ENCODE results near the gene PRKCE.
A peak's percentile ranks its signal among the peaks of the same experiment; 100 is the strongest.
"Not testable (repeated sequence)": the region's sequence is repeated elsewhere in the genome, so short reads cannot be mapped to it uniquely, and the experiment has no call there.

Gene PRKCE

DNA sequence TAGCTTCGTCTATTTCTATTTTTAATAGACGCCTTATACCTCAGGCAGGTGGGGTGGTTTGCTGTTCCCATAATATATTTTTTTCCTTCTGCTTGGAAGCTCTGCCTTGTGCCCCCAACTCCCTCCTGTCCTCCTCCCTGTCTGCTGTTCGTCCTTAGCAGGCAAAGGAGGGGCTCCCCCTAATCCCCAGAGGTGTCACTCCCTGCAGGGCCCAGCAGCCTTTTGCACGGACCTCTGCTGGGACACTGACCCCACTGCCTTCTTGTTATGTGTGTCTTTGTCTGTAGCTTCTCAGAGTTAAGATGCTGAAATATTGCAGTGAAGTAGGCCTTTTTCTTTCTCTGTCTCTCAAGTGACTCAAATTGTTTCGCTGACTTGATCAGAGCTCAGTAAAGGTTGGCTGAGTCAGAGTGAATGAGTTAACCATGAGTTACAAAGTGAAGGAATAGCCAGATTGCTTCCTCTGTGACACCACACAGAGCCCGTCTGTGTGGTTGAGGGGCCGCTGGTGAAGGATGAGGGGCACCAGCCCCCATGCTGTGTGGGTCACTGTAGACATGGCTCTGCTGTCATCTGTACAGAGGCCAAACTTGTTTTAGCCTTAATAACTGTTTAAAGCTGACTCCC, 47.7 kb downstream of the PRKCE start:
- peak; percentile 57 for DNase-seq (ENCODE audit: low read depth)

DNA sequence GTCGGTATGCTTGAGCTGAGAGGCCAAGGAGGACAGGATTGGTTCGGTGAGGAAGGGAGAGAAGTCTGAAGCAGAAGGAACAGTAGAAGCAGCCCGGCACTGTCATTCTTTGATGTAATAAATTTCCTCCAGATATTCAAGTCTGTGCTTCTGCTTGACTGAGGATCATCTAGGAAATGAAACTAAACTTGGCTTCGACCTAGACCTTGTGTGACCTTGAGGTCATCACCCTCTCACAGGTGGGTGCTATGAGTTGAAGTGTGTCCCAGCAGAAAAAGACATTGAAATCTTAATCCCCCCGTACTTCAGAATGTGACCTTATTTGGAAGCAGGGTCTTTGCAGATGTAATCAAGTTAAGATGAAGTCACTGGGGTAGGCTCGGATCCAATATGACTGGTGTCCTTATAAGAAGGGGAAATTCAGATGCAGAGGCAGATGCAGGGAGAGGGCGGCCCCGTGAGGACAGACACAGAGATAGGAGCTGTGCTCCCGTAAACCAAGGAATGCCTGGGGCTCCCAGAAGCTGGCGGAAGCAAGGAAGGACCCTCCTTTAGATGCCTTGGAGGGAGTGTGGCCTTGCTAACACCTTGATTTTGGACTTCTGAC, 49.0 kb downstream of the PRKCE start:
- DNase-seq (ENCODE audit: low read depth): no peak

DNA sequence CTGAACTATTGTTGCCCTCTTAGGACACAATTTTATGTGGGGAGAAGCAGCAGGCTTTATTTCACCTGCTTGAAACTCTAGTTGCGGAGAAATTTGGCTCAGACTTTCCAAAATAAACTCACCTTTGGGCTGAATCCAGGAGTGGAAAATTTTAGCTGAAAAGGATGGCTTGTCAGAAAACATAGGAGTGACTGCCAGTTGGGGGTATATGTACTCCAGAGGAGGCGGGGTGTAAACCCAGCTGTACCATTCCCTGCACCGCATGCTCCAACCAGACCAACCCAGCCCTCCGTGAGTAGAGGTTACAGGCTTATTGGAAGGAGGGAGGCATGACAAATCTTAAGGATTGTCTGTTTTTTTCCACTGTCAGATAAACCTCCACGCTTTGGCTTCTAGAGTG, 53.8 kb downstream of the PRKCE start:
- no peak for DNase-seq (ENCODE audit: low read depth)

DNA sequence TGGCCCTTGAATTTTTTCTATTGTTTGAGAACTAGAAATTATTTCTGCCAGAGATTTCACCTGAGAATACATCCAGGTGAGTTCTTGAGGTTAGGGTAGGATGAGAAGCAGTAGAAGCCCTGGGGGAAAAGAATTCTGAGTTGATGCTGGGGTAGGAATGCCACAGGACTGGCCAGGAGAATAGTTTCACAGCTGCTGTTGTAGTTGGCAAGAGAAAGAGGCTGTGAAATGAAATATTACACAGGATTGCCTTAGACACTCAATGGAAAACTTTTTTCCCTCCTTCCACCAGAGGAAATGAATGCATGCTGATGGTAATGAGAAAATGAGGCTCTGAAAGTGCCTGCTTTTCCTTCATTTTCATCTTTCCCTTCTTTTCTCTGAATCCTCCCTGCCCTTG, 54.6 kb downstream of the PRKCE start:
- peak; percentile 19 for DNase-seq (ENCODE audit: low read depth)

DNA sequence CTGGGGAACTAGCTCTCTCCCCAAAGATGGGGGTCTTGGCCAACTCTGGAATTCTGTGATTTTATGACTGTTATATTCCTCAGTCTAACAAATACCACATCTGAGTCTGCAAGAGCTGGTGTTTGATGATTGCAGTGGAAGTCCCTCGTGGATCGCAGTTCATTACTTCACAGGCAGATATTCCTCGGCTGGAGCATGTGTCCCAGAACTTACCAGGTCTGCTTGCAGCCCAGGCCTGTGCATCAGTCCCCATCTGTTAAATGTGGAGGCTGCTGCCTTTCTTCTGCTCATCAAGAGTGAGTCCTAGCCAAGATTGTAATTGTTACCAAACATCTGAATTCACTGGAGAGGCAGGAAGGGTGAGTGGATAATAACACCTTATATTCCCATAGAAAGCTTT, 55.5 kb downstream of the PRKCE start:
- DNase-seq (ENCODE audit: low read depth): no peak

DNA sequence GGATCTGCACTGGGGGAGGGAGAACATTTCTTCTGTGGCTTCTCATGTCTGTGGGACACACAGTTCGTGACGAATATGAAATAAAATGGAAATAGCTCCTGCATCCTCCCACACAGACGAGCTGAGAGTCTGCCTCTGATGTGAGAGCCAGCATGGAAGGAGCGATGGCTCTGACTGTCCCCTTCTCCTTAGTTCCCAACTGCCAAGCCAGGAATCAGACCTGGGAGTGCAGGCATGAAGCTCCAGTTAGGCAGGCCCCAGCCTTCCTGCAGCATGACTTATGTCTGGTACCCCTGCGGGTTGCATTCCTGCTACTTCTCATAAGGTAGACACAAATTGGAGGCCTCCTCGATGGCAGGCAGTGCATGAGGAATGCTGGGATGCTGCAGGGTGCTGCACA, 56.2 kb downstream of the PRKCE start:
- no peak for DNase-seq (ENCODE audit: low read depth)

DNA sequence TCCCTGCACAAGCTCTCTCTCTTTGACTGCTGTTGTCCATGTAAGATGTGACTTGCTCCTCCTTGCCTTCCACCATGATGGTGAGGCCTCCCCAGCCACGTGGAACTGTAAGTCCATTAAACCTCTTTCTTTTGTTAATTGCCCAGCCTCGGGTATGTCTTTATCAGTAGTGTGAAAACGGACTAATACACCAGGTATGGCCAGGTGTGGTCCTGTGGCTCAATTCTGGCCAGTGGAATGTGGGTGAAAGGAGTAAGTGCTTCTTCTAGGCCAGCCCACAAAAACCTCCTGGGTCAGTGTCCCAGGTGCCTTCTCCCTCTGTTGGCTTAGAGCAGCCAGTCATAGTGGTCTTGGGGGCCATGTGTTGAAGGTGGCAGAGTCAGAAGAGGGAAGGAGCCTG, 57.0 kb downstream of the PRKCE start:
- DNase-seq (ENCODE audit: low read depth): no peak

DNA sequence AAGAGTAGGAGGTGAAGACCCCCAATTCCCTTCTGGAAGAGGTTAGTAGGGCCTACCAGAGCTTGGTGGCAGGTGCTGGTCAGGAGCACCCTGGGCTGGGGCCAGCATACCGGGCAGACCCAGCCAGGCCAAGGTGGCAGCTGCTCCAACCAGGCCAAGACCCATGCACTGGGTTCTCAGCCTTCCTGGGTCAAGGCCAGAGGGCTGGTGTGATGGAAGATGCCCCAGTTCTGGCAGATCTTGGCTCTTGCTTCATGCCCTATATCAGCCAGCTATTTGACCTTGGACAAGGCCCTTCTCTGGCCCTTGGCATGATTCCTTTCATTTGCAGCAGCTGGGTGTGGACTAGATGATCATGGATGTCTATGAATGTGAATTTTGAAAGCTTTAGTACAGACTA, 57.7 kb downstream of the PRKCE start:
- DNase-seq (ENCODE audit: low read depth): no peak

DNA sequence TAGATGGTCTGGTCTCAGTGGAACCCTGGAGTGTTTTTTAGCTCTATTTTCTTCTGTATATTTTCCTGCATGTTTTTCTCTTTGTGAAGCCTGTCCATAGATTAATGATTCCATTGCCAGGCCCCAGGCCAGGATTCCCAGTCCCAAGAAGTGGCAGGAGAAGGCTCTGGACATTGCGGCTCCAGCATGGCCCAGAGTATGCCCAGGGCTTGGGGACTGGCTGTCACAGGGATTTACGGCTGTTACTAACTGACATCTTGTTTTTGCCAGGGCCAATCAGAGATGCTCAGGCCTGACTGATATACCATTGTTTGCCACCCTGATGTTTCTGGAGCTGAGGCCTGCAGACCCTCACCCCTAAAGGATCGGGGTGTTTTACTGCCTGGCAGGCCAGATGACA, 59.0 kb downstream of the PRKCE start:
- no peak for DNase-seq (ENCODE audit: low read depth)

DNA sequence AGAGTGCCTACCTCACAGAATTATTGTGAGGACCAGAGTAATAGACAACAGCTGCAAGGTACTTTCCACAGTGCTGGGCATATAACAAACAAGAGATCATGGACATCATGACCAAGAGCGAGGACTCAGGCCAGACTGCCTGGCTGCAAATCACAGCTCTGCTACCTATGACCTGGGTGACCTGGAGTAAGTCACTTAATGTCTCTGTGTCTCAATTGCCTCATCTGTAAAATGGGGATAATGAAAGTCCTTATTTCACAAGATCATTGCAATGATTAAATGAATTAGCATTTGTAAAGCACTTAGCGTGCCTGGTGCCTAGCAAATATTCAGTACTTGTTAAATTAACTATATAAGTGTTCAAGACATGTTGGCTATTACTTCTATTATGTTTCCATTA, 59.7 kb downstream of the PRKCE start:
- DNase-seq (ENCODE audit: low read depth): no peak

DNA sequence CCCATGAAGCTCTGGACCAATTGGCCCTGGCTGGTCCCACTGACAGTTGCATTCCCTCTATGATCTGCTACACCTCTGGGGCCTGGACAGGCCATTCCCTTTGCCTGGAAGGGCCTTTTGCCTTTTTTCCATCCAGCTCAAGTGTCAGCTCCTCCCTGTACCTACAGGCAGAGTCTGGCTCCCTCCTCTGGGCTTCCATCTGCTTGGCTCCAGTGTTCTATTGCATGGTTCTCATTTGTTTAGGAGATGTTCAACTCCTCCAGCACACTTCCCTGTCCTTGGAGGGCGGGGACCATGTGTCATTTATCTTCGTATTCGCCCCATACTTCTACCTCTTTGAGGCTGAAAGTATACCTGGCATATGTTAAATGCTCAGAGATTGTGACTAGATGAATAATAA, 61.1 kb downstream of the PRKCE start:
- DNase-seq (ENCODE audit: low read depth): no peak

DNA sequence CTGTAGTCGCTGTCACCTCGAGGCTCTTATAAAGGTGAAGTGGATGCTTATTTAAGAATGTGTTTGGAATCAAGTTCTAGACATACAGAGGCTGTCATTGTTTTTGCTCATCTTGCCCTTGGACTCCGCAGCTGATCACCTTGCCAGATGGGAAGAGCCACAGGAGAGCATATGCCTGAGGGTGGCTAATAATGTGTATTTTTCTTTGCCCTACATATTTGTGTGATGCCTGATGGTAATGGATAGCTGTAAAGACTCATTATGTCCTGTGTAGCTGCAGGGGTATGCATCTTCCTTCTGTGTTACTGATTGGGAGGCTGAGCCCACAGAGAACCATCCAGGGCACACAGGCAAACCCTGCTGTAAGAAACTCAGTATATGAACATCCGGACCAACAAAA, 61.7 kb downstream of the PRKCE start:
- no peak for DNase-seq (ENCODE audit: low read depth)

DNA sequence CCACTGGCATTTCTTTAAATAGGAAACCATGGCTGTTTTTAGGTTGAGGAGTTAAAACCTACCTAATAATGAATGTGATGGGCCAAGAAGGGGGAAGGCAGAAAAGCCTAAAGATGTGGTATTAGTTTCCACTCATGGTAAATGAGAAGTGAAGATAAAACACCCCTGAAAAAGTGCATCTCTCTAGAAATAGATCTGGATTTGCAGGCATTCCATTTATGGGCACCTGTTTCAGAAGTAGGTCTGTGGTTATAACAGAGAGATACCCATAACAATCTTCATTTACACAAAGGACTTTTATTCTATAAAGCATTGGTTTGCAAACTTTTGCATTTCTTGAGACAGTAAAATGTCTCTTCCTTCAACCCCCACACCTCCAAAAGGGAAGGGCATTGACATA, 62.1 kb downstream of the PRKCE start:
- no peak for DNase-seq (ENCODE audit: low read depth)

DNA sequence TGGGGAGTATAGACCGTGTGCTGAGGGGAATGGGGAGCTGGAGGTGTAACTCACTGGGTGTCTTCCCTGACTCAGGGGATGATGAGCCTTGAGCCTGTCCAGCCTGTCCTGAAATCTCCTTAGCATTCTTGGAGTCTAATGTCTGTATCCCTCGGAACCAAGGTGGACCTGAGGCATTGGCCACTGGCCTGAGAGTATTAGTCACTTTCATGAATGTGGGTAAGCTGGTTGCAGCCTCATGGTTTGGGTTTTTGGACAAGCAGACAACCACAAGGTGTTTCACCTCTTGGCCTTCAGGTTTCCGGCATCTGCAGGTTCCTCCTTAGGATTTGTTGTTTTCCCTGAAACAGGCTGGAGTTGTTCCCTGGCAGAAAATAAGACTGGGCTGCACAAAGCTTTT, 63.2 kb downstream of the PRKCE start:
- DNase-seq (ENCODE audit: low read depth): no peak

DNA sequence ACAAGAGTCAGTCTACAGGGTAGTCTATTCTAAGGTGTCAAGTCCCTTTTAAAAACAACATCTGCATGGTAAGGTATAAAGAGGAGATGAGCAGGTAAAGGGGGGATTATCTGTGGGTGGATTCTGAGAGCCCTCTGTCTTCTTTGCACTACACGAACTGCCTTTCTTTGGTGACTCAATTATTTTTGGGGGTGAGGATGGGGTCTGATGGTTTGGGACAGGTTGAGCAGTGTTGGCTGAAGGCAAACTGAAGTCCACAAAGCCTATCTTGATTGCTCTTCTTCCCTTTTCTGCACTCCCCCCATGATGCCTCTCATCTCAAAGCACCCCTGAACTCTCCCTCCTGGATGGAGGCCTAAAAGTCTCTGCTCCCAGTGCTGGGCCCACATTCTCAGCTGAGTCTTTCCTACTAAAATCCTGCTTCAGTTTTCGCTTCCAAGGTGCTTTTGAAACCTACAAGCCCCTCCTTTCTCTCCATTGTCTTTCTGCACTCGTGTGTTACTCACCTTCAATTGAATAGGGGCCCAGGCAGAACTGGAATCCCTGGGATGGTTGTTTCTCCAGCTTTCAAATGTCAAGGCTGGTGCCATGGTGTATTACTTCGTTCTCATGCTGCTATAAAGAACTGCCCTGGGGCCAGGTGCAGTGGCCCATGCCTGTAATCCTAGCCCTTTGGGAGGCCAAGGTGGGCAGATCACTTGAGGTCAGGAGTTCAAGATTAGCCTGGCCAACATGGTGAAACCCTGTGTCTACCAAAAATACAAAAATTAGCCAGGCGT, 64.3 kb downstream of the PRKCE start:
- DNase-seq (ENCODE audit: low read depth): no peak

DNA sequence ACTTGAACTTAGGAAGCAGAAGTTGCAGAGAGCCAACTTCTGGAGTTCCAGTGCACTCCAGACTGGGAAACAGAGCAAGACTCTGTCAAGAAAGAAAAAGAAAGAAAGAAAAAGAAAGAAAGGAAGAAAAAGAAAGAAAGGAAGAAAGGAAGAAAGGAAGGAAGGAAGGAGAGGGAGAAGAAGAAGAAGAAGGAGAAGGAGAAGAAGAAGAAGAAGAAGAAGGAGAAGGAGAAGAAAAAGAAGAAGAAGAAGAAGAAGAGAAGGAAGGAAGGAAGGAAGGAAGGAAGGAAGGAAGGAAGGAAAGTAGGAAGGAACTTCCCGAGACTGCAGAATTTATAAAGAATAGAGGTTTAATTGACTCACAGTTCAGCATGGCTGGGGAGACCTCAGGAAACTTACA, 65.0 kb downstream of the PRKCE start:
- not testable (repeated sequence) for DNase-seq (ENCODE audit: low read depth)

DNA sequence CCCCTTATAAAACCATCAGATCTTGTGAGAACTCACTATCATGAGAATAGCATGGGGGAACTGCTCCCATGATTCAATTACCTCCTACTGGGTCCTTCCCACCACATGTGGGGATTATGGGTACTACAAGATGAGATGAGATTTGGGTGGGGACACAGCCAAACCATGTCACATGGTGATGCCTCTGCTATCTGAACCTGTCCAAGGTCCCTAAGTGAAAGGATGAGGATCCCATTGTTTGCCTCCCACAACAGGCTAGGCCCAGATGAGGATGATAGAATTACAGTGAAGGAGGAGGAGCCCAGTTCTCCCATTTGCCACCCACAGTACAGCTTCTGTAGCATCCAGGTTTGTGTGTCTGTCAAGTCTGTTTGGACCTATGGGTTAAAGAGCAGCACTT, 65.4 kb downstream of the PRKCE start:
- no peak for DNase-seq (ENCODE audit: low read depth)

DNA sequence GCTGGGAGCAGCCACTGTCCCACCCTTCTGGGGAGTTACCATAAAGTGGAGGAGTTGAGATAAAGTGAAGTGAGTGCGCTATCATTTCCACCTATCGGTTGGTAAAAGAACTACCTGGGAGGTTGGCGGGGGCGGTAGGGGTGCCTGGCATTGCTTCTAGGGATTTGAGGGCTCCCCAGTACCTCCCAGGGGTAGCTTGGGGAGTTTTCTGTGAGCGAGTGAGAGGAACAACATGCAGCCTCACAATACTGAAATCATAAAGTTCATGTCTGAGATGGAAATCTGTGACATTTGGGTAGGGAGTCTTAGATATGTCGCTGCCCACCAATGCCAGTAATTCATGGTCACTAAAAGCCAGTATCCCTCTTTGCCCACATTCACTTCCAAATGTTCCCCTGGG, 68.7 kb downstream of the PRKCE start:
- DNase-seq (ENCODE audit: low read depth): no peak

DNA sequence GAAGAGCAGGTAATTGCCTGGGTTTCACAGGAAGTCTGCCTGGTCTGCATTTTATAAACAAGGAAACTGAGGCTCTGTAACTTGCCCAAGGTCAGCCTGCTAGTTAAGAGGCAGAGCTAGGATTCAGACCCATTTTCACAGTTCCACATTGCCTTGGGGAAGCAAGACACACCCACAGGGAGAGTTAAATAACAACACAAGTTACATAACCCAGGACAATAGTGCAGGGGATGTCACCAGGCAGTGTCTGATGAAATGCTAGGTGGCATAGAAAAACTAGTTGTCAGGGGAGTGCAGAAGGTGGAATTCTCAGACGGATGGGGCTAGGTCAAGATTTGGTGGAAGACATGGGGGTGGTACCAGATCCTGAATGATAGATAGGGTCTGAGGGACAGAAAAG, 69.7 kb downstream of the PRKCE start:
- no peak for DNase-seq (ENCODE audit: low read depth)

DNA sequence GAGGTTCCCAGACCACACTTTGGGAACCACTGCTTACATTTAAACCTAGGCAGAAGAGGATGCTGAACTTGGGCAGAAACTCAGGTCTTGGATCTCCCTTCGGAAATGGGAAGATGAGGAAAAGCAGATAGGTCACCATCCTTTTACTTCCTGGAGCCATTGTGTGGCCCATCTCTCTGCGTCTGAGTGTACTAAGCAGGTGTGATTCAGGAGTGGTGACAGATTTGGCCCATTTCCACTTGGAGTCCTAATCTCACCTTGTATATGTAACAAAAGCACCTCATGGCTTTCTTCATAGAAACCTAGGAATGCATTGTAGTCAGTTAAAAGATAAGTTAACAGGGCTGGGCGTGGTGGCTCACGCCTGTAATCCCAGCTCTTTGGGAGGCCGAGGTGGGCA, 71.0 kb downstream of the PRKCE start:
- DNase-seq (ENCODE audit: low read depth): no peak

DNA sequence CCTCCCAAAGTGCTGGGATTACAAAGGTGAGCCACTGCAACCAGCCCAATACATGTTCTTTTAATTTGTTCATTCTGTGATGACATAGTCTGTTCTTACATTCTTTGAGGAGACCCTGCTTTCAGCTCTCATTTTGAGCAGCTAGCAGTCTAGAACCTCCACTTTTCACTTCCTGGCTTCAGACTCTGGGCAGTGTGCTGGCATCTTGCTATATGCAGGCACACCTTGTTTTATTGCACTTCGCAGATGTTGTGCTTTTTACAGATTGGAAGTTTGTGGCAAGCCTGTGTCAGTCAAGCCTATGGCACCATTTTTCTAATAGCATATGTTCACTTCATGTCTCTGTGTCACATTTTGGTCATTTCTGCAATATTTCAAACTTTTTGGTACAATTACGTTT, 72.4 kb downstream of the PRKCE start:
- DNase-seq (ENCODE audit: low read depth): no peak

DNA sequence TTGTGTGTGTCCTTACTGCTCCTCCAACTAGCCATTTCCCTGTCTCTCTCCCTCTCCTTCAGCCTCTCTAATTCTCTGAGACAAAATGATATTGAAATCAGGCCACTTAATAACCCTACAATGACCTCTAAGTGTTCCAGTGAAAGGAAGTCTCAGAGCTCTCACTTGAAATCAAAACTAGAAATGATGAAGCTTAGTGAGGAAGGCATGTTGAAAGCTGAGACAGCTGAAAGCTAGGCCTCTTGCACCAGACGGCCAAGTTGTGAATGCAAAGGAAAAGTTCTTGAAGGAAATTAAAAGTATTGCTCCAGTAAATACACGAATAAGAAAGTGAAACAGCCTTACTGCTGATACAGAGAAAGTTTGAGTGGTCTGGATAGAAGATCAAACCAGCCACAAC, 72.9 kb downstream of the PRKCE start:
- DNase-seq (ENCODE audit: low read depth): no peak

DNA sequence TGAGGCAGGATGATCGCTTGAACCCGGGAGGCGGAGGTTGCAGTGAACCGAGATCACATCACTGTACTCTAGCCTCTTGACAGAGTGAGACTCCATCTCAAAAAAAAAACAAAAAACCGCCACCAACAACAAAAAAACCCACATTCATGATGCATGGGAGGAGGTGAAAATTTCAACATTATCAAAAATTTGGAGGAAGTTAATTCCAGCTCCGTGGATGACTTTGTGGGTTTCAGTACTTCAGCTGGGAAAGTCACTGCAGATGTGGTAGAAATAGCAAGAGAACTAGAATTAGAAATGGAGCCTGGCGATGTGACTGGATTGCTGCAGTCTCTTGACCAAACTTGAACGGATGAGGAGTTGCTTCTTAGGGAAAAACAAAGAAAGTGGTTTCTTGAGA, 74.3 kb downstream of the PRKCE start:
- DNase-seq (ENCODE audit: low read depth): no peak

DNA sequence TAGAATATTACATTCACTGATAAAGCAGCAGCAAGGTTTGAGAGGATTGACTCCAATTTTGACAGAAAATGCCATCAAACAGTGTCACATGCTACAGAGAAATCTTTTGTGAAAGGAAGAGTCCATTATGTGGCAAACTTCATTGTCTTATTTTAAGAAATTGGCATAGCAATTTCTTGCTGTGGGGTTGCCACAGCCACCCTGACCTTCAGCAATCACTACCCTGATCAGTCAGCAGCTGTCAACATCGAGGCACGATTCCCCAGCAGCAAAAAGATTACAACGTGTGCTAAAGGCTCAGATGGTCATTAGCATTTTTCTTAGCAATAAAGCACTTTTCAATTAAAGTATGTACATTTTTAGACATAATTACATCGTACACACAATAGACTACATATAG, 74.7 kb downstream of the PRKCE start:
- no peak for DNase-seq (ENCODE audit: low read depth)

Measured in GM04503 (cell line).